HL-60 (cell line): ENCODE results near the gene UBE2E2.

Source experiments
- DNase-seq, 2 experiments: peaks; one replicate each; pipeline ENCODE4 v3.0.0-alpha.2; 2010 to 2020; ENCODE audit warnings: low read depth in 1 of 2, low spot score in 1 of 2
- H3K27ac ChIP-seq: fragments of 250-450 bp; sonication (Bioruptor Pico); replicated peaks from 2 replicates; pipeline ENCODE4 v1.5.1; 2020; ENCODE audit warnings: mild to moderate bottlenecking, moderate library complexity
- H3K27me3 ChIP-seq: fragments of 250-450 bp; sonication (Bioruptor Pico); 2 replicates; pipeline ENCODE4 v1.5.1; 2021; ENCODE audit warnings: mild to moderate bottlenecking, moderate library complexity; ENCODE audit not compliant: insufficient read depth, poor library complexity, severe bottlenecking
- H3K4me3 ChIP-seq: replicated peaks from 2 replicates; pipeline ENCODE4 v1.5.1; 2011; ENCODE audit warnings: mild to moderate bottlenecking, control low read depth, low read length; ENCODE audit not compliant: insufficient read depth
- GABPA ChIP-seq: IDR thresholded peaks from 2 replicates; pipeline ENCODE4 v1.6.1; 2012; ENCODE audit warnings: low read depth
- POLR2AphosphoS5 ChIP-seq: IDR thresholded peaks from 2 replicates; pipeline ENCODE4 v1.6.1; 2012; ENCODE audit warnings: low read depth
- SPI1 ChIP-seq: IDR thresholded peaks from 2 replicates; pipeline ENCODE4 v1.6.1; 2012; ENCODE audit warnings: low read depth, mild to moderate bottlenecking, borderline replicate concordance
- TF ChIP-seq, protein P1 (sequence below): IDR thresholded peaks from one replicate; pipeline ENCODE4 v1.5.1; 2011; ENCODE audit warnings: low read length, control low read depth, inconsistent platforms; ENCODE audit not compliant: insufficient read depth
- TF ChIP-seq, protein P2 (sequence below): IDR thresholded peaks from 2 replicates; pipeline ENCODE4 v1.6.1; 2012; ENCODE audit warnings: low read depth; ENCODE audit not compliant: insufficient replicate concordance

Gene UBE2E2

DNA sequence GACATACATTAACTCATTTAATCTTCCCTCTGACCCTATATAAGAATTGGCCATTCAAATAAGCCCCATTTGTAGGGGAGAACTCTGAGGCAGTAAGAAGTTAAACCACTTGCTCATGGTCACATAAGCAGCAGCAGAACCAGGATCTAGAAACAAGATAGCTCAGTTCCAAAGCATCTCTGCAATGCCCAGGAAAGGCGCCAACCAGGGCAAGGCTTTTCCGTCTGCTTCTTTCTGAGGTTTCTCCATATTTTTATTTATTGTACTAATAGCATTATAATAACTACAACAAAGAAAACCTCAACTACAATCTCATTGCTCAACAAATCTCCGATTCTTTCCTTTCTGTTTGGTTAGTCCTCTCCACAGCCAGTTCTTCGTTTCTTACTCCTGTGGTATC lies 4.3 kb upstream of the UBE2E2 start:
- no peak for TF ChIP-seq SPI1
- TF ChIP-seq GABPA: no peak
- no peak for TF ChIP-seq POLR2AphosphoS5
- TF ChIP-seq, protein P1, sequence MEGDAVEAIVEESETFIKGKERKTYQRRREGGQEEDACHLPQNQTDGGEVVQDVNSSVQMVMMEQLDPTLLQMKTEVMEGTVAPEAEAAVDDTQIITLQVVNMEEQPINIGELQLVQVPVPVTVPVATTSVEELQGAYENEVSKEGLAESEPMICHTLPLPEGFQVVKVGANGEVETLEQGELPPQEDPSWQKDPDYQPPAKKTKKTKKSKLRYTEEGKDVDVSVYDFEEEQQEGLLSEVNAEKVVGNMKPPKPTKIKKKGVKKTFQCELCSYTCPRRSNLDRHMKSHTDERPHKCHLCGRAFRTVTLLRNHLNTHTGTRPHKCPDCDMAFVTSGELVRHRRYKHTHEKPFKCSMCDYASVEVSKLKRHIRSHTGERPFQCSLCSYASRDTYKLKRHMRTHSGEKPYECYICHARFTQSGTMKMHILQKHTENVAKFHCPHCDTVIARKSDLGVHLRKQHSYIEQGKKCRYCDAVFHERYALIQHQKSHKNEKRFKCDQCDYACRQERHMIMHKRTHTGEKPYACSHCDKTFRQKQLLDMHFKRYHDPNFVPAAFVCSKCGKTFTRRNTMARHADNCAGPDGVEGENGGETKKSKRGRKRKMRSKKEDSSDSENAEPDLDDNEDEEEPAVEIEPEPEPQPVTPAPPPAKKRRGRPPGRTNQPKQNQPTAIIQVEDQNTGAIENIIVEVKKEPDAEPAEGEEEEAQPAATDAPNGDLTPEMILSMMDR: no peak
- TF ChIP-seq, protein P2, sequence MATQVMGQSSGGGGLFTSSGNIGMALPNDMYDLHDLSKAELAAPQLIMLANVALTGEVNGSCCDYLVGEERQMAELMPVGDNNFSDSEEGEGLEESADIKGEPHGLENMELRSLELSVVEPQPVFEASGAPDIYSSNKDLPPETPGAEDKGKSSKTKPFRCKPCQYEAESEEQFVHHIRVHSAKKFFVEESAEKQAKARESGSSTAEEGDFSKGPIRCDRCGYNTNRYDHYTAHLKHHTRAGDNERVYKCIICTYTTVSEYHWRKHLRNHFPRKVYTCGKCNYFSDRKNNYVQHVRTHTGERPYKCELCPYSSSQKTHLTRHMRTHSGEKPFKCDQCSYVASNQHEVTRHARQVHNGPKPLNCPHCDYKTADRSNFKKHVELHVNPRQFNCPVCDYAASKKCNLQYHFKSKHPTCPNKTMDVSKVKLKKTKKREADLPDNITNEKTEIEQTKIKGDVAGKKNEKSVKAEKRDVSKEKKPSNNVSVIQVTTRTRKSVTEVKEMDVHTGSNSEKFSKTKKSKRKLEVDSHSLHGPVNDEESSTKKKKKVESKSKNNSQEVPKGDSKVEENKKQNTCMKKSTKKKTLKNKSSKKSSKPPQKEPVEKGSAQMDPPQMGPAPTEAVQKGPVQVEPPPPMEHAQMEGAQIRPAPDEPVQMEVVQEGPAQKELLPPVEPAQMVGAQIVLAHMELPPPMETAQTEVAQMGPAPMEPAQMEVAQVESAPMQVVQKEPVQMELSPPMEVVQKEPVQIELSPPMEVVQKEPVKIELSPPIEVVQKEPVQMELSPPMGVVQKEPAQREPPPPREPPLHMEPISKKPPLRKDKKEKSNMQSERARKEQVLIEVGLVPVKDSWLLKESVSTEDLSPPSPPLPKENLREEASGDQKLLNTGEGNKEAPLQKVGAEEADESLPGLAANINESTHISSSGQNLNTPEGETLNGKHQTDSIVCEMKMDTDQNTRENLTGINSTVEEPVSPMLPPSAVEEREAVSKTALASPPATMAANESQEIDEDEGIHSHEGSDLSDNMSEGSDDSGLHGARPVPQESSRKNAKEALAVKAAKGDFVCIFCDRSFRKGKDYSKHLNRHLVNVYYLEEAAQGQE: no peak
- Histone ChIP-seq H3K4me3 (no peak overlapping the region), H3K27ac (no peak overlapping the region), H3K27me3 (no peaks in the 10 kb centered on the region)
- DNase-seq: no peak

DNA sequence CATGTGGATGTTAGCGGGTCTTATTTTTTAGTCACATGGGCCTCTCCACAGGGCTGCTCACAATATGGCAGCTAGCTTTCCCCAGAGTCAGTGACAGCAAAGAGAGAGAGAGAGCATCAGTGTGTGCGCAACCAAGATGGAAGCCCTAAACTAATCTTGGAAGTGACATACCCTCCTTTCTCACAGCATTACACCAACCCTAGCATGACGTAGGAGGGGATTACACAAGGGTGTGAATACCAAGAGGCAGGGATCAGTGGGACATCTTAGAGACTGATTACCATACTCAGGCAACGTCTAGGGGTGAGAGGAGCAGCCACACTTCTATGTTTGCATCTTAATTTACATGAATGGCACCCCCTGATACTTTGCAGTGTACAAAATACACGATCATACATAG lies 3.5 kb upstream of the UBE2E2 start:
- no peak overlapping the region for H3K4me3 ChIP-seq
- no peak for DNase-seq
- no peaks in the 10 kb centered on the region for H3K27me3 ChIP-seq
- no peak for TF ChIP-seq GABPA
- no peak for TF ChIP-seq SPI1
- TF ChIP-seq, protein P2: no peak
- no peak for TF ChIP-seq POLR2AphosphoS5
- TF ChIP-seq, protein P1: no peak
- no peak overlapping the region for H3K27ac ChIP-seq

DNA sequence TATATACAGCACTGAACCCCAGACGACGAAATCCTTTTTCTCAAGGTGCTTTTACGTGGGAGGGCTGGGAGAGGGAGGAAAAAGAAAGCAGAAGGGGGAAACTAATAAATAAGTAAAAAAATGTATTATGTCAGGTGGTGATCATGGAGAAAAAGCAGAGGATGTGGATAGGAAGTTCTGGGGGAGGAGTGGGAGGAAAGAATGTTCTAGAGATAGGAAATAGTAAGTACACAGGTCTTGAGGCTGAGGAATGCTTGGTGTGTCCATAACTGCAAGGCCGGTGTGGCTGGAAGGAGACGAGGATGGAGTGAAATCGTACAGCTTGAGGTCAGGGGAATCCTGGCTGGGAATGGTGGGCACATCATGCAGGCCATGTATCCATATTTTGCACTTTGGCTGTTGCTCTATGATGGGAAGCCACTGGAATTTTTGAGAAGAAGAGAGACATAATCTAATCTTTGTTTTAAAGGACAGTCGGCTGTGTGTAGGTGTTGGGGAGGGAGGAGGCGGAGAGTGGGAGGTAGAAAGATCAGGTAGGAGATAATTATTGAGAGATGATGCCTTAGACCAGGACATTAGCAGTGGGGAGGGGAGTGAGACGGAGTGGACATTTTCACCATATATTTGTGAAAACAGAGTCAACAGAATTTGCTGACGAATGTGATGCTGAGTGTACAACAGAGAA lies 1.8 kb upstream of the UBE2E2 start:
- H3K27ac ChIP-seq: no peak overlapping the region
- DNase-seq: no peak
- no peak for TF ChIP-seq POLR2AphosphoS5
- TF ChIP-seq, protein P2: no peak
- TF ChIP-seq SPI1: no peak
- TF ChIP-seq, protein P1: no peak
- no peak overlapping the region for H3K4me3 ChIP-seq
- no peaks in the 10 kb centered on the region for H3K27me3 ChIP-seq
